HG03439 (cell line): ENCODE measurements around the gene HPSE2.

Experiments used
- ATAC-seq: cut with Tn5 transposase; IDR thresholded peaks from one replicate; pipeline ENCODE4 v1.9.1; 2021; ENCODE audit warnings: mild to moderate bottlenecking, moderate library complexity; ENCODE audit not compliant: unreplicated experiment

Gene HPSE2

GRCh38 chr10:98696516-98696915, 539.1 kb downstream of the HPSE2 start:
- no peak for ATAC-seq

- no peak for ATAC-seq
Measured at GRCh38 chr10:98694883-98695282, 540.8 kb downstream of the HPSE2 start.

- no peak for ATAC-seq
Measured at GRCh38 chr10:98694014-98694413, 541.6 kb downstream of the HPSE2 start.

GRCh38 chr10:98687685-98688084, 548.0 kb downstream of the HPSE2 start:
- ATAC-seq: no peak

- no peak for ATAC-seq
Measured at GRCh38 chr10:98684019-98684899, 551.4 kb downstream of the HPSE2 start.

- ATAC-seq: no peak
Measured at GRCh38 chr10:98676895-98677294, 558.8 kb downstream of the HPSE2 start.

- ATAC-seq: no peak
Measured at GRCh38 chr10:98675902-98676301, 559.8 kb downstream of the HPSE2 start.

GRCh38 chr10:98673171-98673782, 562.4 kb downstream of the HPSE2 start:
- ATAC-seq: no peak

- no peak for ATAC-seq
Measured at GRCh38 chr10:98667081-98667480, 568.6 kb downstream of the HPSE2 start.

GRCh38 chr10:98666276-98666675, 569.4 kb downstream of the HPSE2 start:
- ATAC-seq: no peak

- ATAC-seq: peak; percentile 75
Measured at GRCh38 chr10:98664329-98665042, 571.2 kb downstream of the HPSE2 start.

GRCh38 chr10:98659951-98660350, 575.7 kb downstream of the HPSE2 start:
- no peak for ATAC-seq

- no peak for ATAC-seq
Measured at GRCh38 chr10:98655492-98655891, 580.2 kb downstream of the HPSE2 start.

- no peak for ATAC-seq
Measured at GRCh38 chr10:98649170-98649569, 586.5 kb downstream of the HPSE2 start.

- ATAC-seq: no peak
Measured at GRCh38 chr10:98646998-98647917, 588.4 kb downstream of the HPSE2 start.

GRCh38 chr10:98644466-98644865, 591.2 kb downstream of the HPSE2 start:
- ATAC-seq: no peak

GRCh38 chr10:98642281-98642680, 593.4 kb downstream of the HPSE2 start:
- ATAC-seq: no peak

- no peak for ATAC-seq
Measured at GRCh38 chr10:98638920-98639319, 596.7 kb downstream of the HPSE2 start.

GRCh38 chr10:98636921-98637329, 598.7 kb downstream of the HPSE2 start:
- no peak for ATAC-seq

- no peak for ATAC-seq
Measured at GRCh38 chr10:98632456-98633150, 603.0 kb downstream of the HPSE2 start.
